Measurements from ENCODE around the gene CMIP.

Gene CMIP

DNA sequence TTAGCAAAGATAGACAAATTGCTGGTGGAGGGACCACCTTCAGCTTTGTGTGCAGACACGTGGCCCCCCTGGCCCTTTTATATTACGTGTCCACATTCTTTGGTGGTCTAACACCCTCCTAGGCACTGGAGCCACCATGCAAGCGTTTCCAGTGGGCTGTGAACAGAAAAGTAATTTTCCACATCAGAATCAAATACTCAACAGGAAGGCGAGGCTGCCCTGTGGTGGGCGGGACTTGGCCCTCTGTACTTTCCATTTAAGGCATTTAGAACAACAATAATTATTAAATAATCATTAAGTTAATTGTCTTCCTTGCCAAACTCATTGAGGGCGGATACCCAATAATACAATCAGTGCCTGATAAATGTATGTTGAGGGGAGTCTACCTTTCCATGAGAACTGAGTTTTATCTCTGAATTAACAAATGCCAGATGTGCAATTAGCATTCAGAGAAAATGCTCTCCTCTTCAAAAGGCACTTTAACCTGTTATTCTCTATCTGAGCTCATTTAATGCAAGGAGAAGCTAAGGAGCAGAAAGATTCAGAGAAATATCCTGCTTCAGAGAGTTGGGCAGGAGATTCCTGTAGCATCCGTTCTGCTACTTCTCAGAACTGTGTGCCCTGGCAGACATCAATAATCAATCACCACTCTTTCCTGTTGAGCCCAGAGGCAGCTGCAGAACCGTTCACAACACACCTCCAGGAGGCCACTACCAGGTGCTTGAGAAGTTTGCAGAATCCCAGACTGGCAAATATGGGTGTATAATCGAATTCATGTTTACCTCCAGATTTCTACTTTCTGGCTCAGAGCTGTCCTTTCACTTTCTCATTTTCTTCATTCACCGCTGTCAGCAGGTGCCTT, 109.4 kb downstream of the CMIP start:
- no peak for DNase-seq

DNA sequence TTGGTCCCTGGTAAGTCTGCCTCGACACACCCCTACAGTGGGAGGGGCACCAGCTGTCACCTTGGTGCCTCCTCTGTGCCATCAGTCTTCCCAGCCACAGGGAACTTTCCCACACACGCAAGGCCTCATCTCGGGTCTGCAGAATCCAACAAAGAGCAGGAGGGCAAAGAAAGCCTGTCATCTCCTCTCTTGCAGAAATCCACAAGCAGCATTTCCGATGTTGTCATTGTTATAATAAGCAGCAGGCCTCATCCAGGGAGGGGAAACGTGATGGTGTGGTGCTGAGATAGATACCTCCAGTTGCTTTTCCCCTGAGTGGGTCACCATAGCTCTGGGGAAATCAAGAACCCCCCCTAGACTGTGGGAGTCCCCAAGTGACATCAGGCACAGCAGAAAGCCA, 110.4 kb downstream of the CMIP start:
- DNase-seq = no peak

DNA sequence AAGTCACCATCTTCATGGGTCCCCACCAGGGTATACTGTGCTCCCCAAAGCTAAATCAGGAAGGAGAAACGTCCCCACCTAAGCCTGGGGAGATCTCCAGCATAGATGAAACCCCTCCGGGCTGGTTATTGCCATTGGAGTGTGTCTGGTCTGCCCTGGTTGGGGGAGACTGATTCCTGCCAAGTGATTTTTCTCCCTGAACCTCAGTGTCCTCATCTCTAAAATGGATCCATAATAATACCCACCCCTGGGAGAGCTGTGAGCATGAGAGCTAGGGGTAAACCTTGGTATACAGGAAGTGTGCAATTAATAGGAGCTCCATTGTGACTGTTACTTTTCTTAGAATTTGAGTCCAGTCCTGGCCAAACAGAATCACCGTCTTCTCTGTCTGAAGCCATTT, 111.1 kb downstream of the CMIP start:
- DNase-seq = no peak

DNA sequence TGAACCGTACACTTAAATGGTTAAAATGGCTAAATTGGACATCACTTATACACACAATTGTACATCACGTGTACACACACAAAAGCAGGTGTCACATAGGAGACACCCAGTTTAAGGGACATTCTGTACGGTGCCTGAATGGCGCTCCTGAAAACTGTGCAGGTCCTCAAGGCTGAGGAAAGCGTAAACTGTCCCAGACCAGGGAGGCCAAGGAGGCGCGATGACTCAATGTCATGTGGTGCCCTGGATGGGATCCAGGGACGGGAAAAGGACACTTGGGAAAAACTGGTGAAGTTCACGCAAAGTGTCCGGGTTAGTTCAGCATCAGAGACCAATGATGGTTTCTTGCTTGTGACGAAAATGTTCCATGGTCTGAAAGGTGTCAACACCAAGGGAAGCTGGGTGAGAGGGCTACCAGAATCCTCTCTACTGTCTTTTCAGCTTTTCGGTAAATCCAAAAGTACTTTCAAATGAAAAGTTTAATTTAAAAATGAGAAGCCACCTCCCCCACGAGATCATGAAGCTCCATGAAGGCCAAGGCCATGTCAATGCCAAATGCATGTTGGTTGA, 112.2 kb downstream of the CMIP start:
- DNase-seq = no peak

DNA sequence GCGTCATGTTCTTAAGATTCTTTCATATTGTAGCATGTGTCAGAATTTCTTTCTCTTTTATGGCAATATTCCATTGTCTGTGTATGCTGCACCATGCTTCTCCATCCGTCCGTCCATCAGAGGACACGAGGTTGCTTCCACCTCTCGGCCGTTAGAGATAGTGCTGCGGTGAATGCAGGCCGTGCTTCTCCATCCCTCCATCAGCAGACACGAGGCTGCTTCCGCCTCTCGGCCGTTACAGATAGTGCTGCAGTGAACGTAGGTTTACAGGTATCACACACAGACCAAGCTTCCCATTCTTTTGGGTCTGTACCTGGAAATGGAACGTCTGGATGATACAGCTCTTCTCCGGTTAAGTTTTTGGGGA, 113.5 kb downstream of the CMIP start:
- no peak for DNase-seq

DNA sequence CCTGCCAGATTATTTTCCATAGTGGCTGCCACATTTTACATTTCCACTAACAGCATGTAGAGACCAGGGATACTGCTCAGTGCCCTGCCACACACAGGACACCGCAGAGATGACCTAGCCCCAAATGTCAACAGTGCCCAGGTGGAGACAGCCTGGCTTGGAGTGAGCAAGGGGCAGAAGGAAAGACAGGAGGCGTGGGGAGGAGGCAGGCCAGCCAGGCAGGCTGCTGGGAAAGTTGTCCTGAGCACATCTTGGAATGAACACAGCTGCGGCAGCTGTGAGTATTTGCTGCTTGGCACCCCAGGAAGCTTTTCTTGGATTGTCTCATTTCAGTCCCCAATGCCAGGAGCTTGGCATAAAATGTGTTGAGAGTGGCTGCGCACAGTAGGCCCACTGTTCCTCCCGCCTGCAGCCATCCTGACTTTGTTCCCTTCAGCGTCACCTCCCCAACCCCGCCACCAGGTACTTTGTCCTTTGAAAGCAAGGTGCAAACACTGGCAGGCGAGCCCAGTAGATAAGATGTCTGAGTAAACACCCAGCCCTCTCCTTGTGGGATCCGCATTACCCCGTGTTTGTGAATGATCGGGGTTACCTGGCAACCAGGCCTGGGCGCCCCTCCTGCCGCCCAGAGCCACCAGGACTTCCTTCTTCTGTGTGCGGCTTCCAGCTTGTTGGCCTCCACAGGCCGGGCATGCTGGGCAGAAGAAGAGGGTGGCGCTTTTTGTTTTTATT, 114.0 kb downstream of the CMIP start:
- DNase-seq = no peak

DNA sequence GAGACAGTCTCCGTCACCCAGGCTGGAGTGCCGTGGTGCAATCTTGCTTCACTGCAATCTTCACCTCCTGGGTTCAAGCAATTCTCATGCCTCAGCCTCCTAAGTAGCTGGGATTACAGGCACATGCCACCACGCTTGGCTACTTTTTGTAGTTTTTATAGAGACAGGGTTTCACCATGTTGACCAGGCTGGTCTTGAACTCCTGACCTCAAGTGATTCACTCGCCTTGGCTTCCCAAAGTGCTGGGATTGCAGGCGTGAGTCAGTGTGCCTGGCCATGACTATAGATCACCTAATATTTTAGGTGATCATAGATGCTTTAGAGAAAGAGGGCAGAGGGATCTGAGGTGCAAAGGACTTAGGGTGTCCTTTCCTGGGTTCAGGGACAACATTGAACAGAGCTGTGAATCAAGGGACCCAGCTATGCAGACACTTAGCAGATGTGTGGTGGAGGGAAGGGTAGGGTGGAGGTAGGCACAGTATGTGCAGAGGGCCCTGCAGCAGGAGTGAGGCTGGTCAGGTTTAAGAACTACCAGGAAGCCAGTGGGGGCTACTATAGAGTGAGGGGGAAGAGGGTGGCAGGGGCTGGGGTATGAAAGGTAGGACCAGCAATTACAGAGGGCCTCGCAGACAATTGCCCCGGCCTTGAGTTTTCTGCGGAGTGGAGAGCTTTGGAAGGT, 116.5 kb downstream of the CMIP start:
- no peak for DNase-seq

DNA sequence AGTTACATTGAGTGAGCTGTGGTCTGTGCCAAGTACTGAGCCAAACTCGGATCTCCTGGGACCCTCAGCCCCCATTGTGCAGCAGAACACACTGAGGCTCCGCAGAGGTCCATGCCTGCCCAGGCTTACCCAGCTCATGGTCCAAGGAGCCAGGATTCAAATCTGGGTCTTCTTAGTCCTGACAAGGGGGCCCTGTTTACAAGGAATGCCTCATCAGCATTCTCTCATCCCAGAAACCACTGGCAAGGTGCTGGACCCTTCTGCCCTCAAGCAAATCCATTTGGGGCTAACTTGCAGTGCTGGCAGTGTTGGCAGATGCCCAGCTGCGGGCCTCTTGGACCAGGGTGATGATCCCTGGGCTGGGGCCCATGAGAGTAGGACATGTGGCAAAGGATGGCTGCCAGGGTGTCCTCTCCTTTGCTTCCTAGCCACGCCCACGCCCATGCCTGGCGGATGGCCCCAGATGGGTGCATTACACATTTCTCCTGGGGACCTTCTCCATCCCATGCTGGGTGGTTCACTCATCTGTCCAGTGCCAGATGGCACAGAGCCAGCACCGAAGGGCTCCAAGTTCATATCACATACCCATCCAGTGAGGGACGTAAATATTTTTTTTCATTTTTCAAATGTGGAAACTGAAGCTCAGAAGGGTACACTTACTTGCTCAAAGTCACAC, 117.7 kb downstream of the CMIP start:
- no peak for DNase-seq

DNA sequence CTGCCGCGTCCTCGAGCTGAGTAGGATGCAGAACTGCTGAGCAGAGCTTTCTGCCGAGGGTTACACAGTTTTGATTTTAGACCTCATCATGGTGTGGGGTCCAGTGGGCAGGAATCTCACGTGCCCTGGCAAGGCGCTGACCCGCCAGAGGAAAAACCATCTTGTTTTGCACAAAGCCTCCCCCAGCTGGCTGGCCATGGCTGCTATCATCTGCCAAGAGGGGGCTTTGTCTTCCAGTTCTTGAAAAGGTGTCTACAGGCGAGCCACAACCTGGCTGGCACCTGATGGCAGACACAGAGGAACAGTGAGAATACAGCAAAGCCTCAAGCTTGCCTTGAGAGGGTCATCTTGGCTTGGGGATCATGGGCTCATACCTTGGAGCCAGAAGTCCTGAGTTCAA, 118.3 kb downstream of the CMIP start:
- DNase-seq = no peak

DNA sequence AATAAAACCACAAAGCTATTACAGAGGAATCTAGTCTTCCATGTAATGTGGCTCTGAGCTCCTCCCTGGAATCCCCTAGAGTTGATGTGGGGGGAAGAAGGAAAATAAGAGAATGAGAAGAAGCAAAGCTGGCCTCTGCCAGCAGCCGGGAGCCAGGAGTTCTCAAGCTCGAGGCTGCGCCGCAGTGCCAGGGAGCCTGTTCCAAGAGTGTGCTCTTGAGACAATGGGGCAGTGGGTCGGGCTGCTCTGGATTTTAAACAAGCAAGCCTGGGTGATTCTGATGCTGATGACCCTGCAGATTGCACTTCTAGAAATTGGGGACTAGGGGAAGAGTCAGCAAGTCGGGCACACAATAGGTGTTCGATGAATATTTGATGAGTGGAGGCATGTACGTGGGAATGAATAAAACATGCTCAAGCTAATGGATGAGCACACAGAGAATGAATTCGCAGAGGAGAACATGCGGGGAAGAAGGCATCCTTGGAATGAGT, 119.9 kb downstream of the CMIP start:
- no peak for DNase-seq

DNA sequence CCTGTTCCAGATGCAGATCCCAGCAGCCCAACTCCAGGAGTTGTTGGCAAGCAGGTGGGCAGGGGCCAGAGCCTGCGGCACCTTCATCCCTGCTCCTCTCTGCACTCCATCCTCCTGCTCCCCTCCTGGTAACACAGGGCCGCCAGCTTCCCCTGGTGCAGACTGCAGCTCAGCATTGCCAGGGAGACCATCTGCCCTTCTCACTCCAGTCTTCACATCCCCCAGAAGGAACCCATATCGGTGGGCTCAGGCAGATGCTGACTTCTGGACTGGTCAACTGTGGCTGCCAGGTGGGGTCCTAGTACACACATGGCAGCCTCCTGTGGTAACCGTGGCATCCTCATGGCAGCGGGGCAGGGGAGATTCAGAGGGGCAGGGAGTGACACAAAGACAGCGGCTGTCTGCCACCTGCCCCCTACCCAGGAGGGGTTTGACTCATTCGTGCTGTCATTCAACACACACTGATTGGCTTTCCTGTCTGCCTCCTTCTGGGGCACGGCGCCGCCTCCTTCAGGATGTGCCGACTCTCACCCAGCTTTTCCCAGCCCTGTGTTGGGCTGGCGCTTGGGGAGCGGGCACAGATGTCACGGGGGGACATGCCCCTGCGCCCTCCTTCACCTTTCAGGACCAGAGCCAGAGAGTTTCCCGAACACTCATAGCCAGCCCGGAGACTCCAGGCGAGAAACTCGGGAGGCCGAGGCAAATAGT, 120.9 kb downstream of the CMIP start:
- DNase-seq = no peak

DNA sequence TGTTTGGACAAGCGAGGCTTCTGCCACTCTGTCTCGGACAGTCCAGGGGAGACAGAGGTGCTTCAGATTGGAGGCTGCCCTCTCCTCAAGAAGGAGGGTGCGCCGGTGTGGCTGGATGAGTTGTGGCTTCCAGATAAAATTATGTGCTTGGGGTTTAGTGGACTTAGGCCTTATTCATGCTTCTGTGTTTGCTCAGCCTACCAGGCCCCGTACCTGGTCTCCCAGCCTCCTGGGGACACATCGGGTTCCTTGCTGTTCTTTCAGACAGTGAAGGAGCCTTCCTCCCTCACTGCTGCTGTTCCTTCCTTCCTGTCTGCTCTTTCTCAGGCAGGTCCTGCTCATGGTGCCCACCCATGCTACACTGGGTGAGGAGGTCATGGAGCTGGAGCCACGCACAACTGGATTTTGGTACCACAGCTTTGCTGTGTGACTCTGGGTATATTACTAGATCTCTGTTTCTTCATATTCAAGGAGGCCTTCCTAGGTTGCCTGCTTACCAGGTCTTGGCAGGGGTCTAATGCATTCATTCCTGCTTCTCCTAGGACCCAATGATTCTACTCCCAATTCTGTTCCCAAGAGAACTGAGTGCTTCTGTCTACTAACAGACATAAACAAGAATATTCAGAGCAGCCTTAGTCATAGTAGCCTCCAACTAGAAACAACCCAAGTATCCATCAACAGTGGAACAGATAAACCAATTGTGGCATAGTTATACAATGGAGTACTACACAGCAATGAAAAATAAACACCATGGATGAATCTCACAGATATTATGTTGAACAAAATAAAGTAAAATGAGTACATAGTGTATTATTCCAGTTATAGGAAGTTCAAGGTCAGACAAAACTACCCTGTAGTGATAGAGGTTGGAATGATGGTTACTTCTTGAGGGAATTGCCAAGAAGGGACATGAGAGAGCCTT, 121.7 kb downstream of the CMIP start:
- no peak for DNase-seq

DNA sequence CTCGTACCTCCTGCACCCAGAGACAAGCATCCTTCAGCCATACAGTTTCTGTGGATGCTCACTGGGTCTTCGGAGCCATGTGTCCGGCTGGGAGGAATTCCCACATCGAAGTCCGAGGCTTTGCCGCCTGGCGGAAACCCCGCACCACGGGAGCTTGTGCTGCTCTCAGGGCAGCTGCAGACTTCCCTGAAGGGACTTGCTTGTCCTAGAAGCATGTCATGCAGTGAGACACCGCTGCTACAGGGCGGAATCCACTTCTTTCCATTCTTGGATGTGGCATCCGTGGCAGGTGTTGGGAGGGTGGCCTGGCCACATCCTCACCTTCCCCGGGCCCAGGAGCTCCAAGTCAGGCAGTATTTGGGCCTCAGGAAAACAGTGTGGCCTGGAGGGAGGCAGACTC, 122.5 kb downstream of the CMIP start:
- DNase-seq = no peak

DNA sequence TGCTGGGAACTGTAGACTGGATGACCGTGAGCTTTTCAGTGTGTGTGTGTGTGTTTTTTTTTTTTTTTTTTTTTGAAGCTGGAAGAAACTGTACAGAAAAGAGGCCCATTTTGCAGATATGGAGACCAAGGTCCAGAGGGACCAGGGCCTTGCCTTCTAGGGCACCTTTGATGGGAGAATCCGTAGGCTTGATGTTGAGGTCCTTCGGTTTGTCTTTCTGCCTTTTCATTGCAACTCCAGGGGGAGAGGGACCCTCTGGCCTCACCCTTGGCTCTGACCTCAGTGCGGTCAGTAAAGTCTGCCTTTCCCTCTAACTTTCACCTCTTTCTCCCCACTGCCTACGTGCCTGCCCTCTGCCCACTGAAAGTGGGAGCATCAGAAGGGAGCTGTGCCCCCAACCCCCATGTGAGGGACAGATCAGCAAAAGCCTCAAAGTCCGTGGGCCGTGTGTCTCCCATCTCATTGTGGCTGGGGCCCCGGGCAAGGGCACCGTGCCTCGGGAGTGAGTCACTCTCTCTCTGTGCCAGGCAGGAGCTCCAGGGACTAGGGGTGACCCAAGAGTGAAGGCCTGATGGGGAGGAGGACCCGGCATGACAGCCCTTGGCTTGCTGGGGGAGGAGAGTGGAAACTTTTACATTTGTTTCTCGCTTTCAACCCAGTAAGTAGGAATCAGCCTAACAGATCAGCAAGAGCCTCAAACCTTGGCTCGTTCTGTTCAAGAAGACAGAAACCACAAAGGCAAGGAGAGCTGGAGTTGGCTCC, 123.6 kb downstream of the CMIP start:
- DNase-seq = peak; percentile 56

DNA sequence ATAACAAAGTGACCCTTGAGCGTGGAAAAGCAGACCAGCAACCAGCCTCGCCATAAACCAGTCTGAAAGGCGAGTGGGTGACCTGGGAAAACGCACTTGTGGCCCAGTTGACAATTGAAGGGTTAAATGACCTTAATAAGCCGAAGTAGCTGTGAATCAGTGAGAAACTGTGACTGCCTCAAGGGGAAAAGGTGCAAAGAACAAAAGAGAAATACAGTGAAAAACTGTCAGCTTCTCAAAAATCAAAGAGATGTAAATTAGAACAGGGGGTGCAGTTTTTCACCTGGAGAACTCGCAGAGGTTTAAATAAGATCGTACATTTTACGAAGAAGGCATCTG, 124.1 kb downstream of the CMIP start:
- DNase-seq = no peak

DNA sequence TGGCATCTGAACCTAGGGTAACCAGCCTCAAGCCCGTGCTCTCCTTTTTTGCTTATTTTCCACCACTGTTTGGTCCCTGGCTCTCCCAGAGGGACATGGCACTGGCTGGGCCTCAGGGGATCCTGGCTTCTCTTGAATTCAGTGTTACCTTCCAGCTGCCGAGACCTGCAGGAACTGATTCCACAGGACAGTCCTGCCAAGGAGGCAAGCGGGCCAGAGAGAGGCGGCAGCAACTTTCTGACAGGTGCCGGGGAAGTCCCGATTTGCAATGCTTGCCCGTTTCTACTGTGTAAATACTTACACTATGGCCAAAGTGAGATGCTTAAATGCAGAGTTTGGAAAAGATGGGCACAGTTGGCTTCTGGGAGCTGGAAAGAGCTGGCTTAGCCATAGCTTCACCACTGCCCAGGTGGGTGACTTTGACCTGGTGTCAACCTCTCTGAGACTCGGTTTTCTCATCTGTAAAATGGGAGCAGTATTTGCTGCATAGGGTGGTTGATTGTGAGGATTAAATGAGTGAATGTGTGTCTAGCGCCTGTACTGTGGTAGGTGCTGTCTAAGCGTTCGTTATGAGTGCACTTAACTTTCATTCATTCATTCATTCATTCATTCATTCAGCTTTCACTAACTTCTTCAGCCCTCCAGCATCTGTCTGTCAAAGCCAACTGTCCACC, 124.9 kb downstream of the CMIP start:
- DNase-seq = no peak

DNA sequence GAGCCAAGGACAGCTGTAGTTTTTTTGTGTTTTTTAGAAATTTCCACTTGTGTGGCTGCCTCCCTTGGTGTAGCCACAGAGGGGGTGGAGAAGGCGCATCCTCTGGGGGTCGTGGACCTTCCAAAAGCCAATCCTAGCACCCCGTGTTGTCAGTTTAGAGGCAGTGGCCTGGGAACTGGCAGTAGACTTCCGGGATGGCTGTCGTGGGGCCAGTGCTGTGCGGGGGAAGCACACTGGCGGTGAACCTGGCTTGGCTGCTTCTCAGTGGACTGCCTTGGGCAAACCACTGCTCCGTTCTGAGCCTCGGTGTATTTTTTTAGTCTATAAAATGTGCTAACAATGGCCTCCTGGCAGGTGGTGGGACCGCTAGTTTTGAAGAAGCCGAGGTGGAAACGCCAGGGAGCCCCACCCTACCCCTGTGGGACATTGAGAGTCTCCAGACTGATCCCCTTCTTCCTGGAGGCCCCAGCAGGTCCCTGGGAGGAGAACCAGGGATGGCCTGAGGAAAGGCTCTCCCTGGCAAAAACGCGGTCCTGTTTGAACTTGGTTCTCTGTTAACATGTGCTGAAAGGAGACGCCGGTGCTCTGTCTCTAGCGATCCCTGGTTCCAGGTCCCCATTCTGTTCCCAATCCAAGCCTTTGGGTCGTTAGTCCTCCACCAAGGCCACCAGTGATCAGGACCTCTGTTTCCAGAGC, 125.7 kb downstream of the CMIP start:
- DNase-seq = peak; percentile 54

DNA sequence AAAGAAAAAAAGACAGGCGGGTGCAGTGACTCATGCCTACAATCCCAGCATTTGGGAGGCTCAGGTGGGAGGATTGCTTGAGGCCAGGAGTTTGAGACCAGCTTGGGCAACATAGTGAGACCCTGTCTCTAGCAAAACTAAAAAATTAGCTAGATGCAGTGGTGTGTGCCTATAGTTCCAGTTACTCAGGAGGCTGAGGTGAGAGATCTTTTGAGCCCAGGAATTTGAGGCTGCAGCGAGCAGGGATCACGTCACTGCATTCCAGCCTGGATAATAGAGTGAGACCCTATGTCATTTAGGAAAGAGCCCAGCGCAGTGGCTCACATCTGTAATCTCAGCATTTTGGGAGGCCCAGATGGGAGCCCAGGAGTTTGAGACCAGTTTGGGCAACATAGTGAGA, 126.6 kb downstream of the CMIP start:
- no peak for DNase-seq

Data from right hindlimb (tissue), 1 donor.